Coronary artery (tissue), 2 donors: ENCODE results near the gene WSB1.
A peak's percentile ranks its signal among the peaks of the same experiment; 100 is the strongest.

Experiments used
- DNase-seq: peaks from one replicate; pipeline ENCODE4 v3.0.0-alpha.2; 2017; ENCODE audit warnings: low spot score
- H3K27ac ChIP-seq, 2 donors: fragments of 200-600 bp; sonication (generic); one replicate each; pipeline ENCODE4 v1.5.1; 2016 to 2019
- H3K4me3 ChIP-seq: fragments of 200-600 bp; sonication (generic); 2 replicates; pipeline ENCODE4 v1.5.1; 2016; ENCODE audit warnings: mild to moderate bottlenecking, moderate library complexity
- TF ChIP-seq, protein P1 (sequence below): fragments of 200-600 bp; sonication (generic); IDR thresholded peaks from one replicate; pipeline ENCODE4 v1.5.1; 2019; ENCODE audit warnings: antibody characterized with exemption

Gene WSB1

DNA sequence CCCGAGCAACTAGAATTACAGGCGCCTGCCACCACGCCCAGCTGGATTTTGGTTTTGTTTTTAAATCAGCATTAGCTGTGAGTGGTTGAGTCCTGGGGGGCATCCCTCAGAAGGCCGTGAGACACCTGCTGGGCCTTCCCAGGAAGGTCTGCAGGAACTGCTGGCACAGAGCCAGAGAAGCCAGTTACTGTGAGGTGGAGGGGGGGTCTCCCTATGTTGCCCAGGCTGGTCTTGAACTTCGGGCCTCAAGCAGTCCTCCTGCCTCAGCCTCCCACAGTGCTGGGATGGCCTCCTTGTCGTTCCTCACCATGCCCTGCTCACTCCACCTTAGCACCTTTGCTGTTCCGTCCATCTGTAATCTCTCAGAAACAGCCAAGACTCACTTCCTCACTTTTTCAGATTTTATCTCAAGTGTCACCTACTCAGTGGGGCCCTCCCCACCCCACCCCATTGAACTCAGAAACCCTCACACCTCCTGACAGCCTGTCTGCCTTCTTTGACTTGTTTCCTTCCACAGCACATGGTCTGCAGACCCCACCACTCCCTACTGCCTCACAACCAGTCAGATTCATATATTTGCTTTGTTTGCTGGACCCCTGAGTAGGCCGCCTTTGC lies 62.3 kb downstream of the WSB1 start:
- H3K27ac ChIP-seq: no peak overlapping the region
- H3K4me3 ChIP-seq: no peak overlapping the region
- no peak for DNase-seq
- TF ChIP-seq, protein P1, sequence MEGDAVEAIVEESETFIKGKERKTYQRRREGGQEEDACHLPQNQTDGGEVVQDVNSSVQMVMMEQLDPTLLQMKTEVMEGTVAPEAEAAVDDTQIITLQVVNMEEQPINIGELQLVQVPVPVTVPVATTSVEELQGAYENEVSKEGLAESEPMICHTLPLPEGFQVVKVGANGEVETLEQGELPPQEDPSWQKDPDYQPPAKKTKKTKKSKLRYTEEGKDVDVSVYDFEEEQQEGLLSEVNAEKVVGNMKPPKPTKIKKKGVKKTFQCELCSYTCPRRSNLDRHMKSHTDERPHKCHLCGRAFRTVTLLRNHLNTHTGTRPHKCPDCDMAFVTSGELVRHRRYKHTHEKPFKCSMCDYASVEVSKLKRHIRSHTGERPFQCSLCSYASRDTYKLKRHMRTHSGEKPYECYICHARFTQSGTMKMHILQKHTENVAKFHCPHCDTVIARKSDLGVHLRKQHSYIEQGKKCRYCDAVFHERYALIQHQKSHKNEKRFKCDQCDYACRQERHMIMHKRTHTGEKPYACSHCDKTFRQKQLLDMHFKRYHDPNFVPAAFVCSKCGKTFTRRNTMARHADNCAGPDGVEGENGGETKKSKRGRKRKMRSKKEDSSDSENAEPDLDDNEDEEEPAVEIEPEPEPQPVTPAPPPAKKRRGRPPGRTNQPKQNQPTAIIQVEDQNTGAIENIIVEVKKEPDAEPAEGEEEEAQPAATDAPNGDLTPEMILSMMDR: no peak

DNA sequence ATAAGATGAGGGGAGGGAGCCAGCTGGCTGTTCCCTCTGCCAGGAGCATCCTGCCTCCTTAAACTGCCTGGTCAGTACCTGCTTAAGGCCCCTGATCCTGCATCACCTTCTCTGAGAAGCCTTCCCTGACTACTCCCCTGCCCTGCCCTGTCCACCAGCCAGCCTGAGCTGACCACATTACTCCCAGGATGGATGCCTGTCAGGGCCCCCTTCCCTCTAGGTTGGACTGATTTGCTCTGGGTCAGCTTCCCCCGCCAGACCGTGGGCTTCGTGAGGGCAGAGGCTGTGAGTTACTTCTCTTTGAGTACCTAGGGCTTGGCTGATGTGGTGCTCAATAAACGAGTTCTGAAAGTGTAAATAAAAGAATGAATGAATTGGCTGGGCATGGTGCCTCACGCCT lies 63.3 kb downstream of the WSB1 start:
- H3K4me3 ChIP-seq: no peak overlapping the region
- no peak for DNase-seq
- TF ChIP-seq, protein P1: no peak
- H3K27ac ChIP-seq: no peak overlapping the region

DNA sequence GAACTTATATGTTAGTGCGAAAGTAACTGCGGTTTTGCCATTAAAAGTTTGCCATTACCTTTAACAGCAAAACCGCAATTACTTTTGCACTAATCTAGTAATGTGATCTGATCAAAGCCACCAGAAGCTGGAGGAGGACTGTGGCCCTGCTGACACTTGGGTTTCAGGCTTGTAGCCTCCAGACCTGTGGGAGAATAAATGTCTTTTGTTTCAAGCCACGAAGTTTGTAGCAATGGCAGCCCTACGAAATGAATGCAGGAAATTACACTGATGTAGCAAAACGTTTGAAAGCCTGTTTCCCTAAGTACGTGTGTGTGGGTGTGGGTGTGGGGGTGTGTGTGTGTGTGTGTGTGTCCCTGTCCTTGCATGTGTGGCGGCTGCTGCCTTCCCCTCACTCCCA lies 66.6 kb downstream of the WSB1 start:
- Histone ChIP-seq H3K4me3 (no peak overlapping the region), H3K27ac (no peak overlapping the region)
- DNase-seq: no peak
- TF ChIP-seq, protein P1: no peak

DNA sequence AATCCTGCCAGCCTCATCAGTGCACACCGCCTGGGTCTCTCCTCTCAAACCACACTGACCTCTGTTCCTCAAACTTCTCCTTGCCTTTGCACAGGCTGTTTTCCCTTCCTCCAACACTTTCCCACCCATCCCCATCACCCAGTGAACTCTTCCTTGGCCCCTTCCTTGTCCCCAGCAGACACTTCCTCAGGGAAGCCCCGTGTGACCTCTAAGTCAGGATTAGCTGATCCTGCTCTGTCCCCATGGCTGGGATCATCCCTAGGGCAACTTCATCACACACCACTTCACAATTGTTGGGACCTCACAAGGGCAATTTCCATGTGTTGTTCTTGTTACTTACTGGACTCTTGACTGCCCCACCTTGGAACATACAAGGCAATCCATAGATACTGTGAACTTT lies 67.8 kb downstream of the WSB1 start:
- no peak overlapping the region for H3K27ac ChIP-seq
- TF ChIP-seq, protein P1: no peak
- no peak overlapping the region for H3K4me3 ChIP-seq
- DNase-seq: no peak

DNA sequence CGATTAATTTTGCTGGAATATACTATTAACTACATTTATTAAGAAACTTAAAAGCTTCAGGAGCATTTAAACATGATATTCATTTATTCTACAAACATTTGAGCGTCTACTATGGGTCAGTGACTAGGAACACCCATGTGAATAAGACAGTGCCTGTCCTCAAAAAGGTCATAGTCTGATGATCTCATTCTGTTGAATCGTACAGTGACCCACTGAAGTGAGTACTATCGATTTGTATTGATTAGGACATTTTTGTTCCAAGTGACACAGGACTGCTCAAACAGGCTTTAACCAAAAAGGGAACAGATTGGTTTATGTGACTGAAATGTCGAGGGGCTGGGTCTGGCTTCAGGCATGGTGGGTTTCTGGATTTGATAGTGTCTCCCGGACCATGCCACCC lies 68.6 kb downstream of the WSB1 start:
- TF ChIP-seq, protein P1: no peak
- H3K27ac ChIP-seq: no peak overlapping the region
- no peak overlapping the region for H3K4me3 ChIP-seq
- no peak for DNase-seq

DNA sequence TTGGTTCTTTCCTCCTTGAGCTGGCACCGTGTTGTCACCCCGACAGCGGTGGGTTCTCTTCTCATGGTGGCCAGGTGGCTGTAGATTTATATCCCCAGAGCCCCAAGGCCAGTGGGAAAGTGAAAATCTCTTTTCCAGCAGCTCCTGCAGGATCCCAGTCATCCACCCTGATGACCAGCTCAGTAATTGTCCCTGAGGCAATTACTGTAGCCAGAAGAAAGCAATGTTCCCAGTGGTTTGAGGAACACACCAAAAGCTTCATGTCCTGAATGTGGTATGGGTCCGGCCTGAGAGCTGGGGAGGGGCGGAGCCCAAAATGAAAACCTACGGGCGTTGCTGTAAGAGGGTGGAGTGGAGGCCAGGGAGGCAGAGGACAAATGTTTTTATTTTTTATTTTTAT lies 69.0 kb downstream of the WSB1 start:
- TF ChIP-seq, protein P1: no peak
- no peak for DNase-seq
- H3K4me3 ChIP-seq: no peak overlapping the region
- H3K27ac ChIP-seq: peak overlapping the region in 1 of 2 donors; percentile 76

DNA sequence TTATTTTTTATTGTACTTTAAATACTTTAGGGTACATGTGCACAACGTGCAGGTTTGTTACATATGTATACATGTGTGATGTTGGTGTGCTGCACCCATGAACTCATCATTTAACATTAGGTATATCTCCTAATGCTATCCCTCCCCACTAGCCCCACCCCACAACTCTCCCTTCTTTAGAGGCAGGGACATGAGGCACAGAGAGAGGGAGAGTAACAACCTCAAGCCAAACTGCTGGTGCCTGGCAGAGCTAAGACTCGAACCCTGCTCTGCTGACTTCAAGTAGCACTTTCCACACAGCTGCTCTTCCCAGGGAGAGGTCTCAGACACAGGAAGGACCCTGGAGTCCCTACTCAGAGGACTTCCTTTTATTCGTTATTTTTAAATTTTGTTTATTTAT lies 69.4 kb downstream of the WSB1 start:
- TF ChIP-seq, protein P1: no peak
- Histone ChIP-seq H3K27ac (peak overlapping the region; percentile 76 to 84), H3K4me3 (no peak overlapping the region)
- DNase-seq: no peak
